GM19463 (cell line): ENCODE results near the gene COL8A1.
"Not testable (repeated sequence)": the region's sequence is repeated elsewhere in the genome, so short reads cannot be mapped to it uniquely, and the experiment has no call there.

Experiments
- ATAC-seq: cut with Tn5 transposase; IDR thresholded peaks from one replicate; pipeline ENCODE4 v1.9.1; 2021; ENCODE audit warnings: mild to moderate bottlenecking, moderate library complexity; ENCODE audit not compliant: unreplicated experiment

Gene COL8A1

GRCh38 chr3:99836681-99837080 is 198.3 kb downstream of the COL8A1 start:
- ATAC-seq: no peak

GRCh38 chr3:99837715-99838114 is 199.3 kb downstream of the COL8A1 start:
- ATAC-seq: no peak

GRCh38 chr3:99838755-99839154 is 200.4 kb downstream of the COL8A1 start:
- no peak for ATAC-seq

DNA sequence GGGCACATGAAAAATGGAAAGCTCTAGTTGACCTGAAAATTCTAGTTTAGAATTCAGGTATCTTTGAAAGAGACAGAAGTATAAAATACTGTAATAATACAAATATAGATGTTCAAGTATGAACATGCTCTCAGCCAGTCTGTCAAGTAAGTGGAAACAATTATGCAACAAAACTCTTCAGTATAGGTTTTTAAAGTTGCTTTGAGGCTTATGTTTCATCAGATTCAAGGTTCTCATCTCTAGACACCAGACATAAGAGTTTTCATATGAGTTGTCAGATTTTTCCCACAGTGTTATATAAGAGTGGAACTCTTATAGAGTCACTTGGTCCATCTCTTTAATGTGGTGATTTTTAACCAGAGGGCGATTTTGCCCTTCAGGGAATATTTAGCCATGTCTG is 201.2 kb downstream of the COL8A1 start:
- ATAC-seq: no peak

DNA sequence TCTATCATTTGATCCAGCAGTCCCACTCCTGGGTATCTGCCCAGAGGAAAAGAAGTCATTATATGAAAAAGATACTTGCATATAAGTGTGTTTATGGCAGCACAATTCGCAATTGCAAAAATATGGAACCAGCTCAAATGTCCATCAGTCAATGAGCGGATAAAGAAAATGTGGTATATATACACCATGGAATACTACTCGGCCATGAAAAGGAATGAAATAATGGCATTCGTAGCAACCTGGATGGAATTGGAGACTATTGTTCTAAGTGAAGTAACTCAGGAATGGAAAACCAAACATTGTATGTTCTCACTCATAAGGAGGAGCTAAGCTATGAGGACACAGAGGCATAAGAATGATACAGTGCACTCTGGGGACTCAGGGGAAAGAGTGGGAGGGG is 203.6 kb downstream of the COL8A1 start:
- not testable (repeated sequence) for ATAC-seq

DNA sequence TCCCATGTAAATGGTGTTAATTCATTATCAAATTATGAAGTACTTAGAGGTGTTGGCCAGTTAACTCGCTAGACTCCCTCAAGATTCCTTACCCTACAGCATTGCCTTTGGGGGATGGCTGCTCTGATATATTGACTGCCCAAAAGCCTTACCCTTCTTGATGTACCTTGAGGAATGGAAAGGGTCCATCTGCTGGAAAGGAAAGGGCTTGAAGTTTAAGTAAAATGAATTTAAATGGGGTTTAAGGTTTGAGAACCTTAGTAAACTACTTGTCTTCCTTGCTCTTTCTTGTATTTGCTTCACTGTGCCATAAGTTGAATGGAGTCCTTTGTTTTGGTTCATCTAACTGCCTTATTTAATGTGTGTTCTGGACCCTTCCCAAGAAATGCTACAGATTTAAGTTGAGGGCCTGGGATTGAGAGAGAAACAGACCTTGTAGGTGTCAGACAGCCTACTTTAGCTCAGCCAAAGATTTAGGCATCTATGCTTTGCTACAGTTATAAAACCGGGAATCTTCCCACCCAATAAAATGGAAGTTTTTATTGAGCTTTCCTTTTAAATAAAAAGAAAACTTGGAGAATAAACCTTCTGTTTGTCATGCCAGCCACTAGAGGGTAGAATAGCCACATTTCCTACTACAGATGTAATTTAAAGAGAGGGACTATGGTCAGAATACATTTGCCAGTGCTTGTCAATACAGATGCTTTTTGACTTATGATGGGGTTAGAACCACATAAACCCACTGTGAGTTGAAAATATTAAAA is 204.6 kb downstream of the COL8A1 start:
- peak; percentile 51 for ATAC-seq

GRCh38 chr3:99843590-99844258 is 205.3 kb downstream of the COL8A1 start:
- peak; percentile 16 for ATAC-seq

DNA sequence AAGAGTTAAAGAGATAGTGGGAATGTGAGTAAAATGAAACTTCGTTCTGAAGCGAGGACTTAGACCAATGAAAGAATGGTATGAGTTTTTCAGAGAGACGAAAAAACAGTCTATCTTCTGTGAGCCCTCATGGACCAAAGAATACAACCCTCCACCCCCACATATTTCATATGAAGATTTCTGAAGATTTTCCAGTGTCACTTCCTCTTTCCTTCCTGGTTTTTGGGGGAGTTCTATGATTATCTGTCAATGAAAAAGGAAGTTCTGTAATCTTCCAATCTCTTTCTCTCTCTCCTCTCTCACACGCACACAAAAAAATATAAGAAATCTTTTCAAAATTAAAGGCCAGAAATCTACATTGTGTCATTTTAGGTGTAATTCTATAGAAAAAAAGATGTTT is 206.9 kb downstream of the COL8A1 start:
- ATAC-seq: no peak

DNA sequence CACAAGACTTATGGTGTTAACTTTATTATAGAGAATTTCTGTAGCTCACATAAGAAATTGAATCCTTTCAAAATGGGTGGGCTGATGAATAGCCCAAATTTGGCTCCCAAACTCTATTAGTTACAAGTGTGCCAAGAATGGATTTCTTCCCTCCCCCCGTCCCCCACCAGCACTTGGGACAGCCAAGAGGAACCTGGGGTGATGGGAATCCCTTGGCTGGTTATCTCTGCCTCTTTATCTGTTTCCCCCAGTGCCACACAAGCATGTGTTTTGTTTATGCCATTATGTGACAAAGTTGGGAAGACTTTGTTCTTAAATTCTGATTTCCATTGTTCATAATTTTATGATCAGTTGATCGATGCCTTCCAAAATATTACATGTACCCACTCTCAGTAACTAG is 207.6 kb downstream of the COL8A1 start:
- ATAC-seq: no peak

DNA sequence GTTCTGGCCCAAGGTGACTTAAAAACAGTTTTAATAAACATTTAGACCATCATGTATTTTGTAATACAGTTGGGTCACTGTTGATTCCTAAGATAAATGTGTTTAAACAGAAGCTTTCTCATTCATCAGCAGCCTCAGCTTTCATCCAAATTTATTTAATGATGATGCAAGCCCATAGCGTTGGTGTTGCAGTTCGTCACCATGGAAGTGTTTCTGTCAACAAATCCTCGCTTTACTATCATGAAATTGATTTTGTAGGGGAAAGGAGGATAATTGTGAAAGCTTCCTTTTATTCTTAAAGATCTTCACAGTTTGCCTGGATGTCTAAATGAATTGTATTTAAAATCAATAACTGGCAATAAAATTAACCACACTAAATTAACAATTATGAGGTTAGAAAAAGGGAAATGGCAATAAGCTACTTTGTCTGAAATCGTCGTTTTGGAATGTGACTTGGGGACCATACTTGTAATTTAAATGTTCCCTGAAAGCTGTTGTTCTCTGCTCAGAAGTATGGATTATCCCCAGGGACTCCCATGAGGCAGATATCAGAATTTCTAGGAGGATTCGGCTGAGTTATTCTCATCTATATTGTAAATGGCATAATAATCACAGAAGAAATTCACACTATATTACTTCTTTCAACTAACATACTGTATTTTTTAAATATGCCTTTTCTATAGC is 208.2 kb downstream of the COL8A1 start:
- ATAC-seq: no peak

GRCh38 chr3:99848433-99848832 is 210.0 kb downstream of the COL8A1 start:
- no peak for ATAC-seq
